ENCODE results near the gene ZP3. TPM values are rescaled to one million over a fixed set of nuclear protein-coding genes. Genes with fewer than 3 reads are reported as not detected.
"Not testable (repeated sequence)": the region's sequence is repeated elsewhere in the genome, so short reads cannot be mapped to it uniquely, and the experiment has no call there.

Gene ZP3
- total and polyA plus RNA-seq, 2 experiments from 2014 or later = 4.5 to 4.9 TPM

DNA sequence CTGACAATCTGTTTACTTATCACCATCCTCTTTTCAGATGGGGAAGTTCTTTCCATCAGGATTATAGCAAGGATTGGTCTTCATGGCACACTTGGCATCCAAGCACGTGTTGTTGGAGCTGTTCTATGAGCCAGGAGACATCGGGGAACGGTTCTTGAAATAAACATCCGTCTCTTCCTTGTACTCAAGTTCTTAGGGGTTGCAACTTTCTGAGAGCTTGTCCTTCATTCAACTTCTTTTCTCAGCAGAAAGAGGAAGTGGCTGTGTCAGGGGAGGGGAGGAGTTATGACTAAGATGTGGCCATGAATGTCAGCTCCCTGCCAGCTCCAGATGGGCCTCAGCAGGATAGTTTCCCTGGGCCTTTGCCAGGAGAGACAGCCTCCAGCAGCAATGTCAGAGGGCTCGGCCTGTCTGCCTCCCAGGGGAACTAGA, 20.8 kb downstream of the ZP3 start:
- H4K20me1 ChIP-seq (ENCODE audit: insufficient read depth); H3K79me2 ChIP-seq (ENCODE audit: insufficient read depth); H3K36me3 ChIP-seq (ENCODE audit: low read depth); H3F3A ChIP-seq (ENCODE audit: insufficient read depth); H3K9ac ChIP-seq; H3K4me3 ChIP-seq; in situ Hi-C loops (cut with MboI); H3K27me3 ChIP-seq (replicated peaks; ENCODE audit: insufficient read depth); H3K9me2 ChIP-seq (ENCODE audit: insufficient read depth); H3K9me3 ChIP-seq (ENCODE audit: low read depth); H3K4me1 ChIP-seq (ENCODE audit: insufficient read depth): not testable (repeated sequence)
- H2AFZ ChIP-seq = peak overlapping the region; percentile 69
- H3K4me2 ChIP-seq (ENCODE audit: unreplicated experiment) = peak overlapping the region; percentile 68
- 0 to 1% methylated on average over 4 to 5 of the region's 5 CpGs for WGBS, 2 experiments (ENCODE audit: low coverage in 1 of 2, low lambda C conversion rate in 2 of 2, missing lambda C conversion rate in 2 of 2)
- peak overlapping the region; percentile 60 for H3K27ac ChIP-seq
- DNase-seq = peak; percentile 74

DNA sequence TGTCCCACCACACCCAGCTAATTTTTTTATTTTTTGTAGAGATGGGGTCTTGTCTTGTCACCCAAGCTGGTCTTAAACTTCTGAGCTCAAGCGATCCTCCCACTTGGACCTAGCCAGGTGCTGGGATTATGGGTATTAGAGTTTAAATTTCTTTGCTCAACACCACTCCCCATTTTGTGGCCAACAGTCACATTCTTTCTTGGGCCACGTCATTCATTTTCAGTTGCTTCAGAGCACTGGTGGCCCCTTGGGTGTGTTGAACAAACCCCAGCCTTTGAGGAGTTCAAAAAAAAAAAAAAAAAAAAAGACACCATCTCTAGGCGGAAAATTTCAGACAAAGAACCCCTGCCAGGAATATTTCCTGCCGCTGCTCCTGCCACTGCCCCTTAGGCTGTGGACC, 32.3 kb downstream of the ZP3 start:
- H3K9me3 ChIP-seq (ENCODE audit: low read depth); in situ Hi-C loops (cut with MboI); H3K27me3 ChIP-seq (replicated peaks; ENCODE audit: insufficient read depth); DNase-seq; H4K20me1 ChIP-seq (ENCODE audit: insufficient read depth); H3K79me2 ChIP-seq (ENCODE audit: insufficient read depth); H3K4me2 ChIP-seq (ENCODE audit: unreplicated experiment); H3K4me3 ChIP-seq; H3K36me3 ChIP-seq (ENCODE audit: low read depth); H3K9ac ChIP-seq; H3K9me2 ChIP-seq (ENCODE audit: insufficient read depth); H3F3A ChIP-seq (ENCODE audit: insufficient read depth); H2AFZ ChIP-seq; H3K27ac ChIP-seq; H3K4me1 ChIP-seq (ENCODE audit: insufficient read depth): not testable (repeated sequence)
- WGBS, 2 experiments (ENCODE audit: low coverage in 1 of 2, low lambda C conversion rate in 2 of 2, missing lambda C conversion rate in 2 of 2) = 27 to 36% methylated on average over 2 of the region's 4 CpGs

DNA sequence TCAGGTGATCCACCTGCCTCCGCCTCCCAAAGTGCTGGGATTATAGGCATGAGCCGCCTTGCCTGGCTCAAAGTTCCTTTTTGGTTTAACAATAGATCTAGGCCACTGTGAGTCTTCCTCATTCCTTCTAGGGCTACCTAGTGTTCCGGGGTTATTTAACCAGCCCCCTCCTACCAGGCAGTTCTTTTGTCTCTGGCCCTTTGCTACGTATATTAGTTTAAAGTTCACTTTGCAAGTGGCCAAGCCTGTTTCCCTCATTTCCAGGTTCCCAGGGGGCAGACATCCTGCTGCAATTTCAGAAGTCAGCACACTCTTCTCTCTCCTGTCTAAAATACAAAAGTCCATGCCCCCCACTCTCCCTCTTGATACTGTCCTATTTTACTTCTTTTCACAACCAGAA, 33.8 kb downstream of the ZP3 start:
- in situ Hi-C loops (cut with MboI) = not testable (repeated sequence)
- WGBS, 2 experiments (ENCODE audit: low coverage in 1 of 2, low lambda C conversion rate in 2 of 2, missing lambda C conversion rate in 2 of 2) = 53 to 72% methylated on average over 2 of the region's 4 CpGs

DNA sequence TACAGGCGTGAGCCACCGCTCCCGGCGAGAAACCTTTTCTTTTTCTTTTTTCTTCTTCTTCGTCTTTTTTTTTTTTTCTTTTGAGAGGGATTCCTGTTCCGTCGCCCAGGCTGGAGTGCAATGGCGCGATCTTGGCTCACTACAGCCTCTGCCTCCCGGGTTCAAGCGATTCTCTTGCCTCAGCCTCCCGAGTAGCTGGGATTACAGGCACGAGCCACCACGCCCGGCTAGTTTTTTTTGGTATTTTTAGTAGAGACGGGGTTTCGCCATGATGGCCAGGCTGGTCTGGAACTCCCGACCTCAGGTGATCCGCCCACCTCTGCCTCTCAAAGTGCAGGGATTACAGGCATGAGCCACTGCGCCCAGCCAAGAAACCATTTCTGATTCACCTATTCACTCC, 36.0 kb downstream of the ZP3 start:
- in situ Hi-C loops (cut with MboI) = not testable (repeated sequence)

More for the DNA sequence above, 33.8 kb downstream of the ZP3 start:
- not testable (repeated sequence) for H3K4me3 ChIP-seq; H3K9ac ChIP-seq; H3K79me2 ChIP-seq (ENCODE audit: insufficient read depth); H3K4me2 ChIP-seq (ENCODE audit: unreplicated experiment); DNase-seq; H3K27ac ChIP-seq; H3K36me3 ChIP-seq (ENCODE audit: low read depth); H3K9me3 ChIP-seq (ENCODE audit: low read depth); H3K4me1 ChIP-seq (ENCODE audit: insufficient read depth); H2AFZ ChIP-seq; H4K20me1 ChIP-seq (ENCODE audit: insufficient read depth); H3K27me3 ChIP-seq (replicated peaks; ENCODE audit: insufficient read depth); H3F3A ChIP-seq (ENCODE audit: insufficient read depth); H3K9me2 ChIP-seq (ENCODE audit: insufficient read depth)

DNA sequence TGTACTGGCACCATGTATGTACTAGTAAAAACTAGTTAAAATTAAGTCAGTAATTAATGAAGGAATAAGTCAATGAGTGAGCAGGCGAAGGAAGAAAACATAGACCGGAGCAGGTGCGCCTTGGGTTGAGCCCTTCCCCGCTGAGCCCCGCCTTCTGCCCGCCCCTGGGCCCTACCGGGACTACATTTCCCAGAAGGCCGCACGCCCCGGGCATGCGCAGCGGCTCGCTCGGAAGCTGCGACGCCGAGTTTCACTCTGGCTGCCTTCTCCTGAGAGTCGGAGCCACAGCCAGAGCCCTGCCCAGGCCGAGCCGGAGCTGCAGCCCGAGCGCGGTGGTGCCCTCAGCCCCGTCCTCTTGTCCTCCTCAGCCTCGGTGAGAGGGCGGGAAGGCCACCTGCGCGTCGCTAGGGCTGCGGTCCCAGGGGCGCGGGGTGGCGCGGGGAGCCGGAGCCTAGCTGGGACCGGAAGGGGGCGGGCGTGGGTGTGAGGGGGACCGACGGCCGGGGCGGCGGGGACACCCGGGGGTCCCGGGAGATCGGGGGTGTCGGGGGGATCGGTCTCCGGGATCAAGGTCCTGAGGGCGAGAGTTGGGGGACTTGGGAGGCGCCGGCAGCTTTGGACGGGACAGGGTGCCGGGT, 36.8 kb downstream of the ZP3 start, which contains the start of gene DTX2:
Gene DTX2 (plus strand): TSS at position 246 of the 638 bp plus-strand sequence. CDS start 18,801 bp downstream, outside the sequence.
- DNase-seq; H3F3A ChIP-seq (ENCODE audit: insufficient read depth); H4K20me1 ChIP-seq (ENCODE audit: insufficient read depth); H3K9me2 ChIP-seq (ENCODE audit: insufficient read depth); H3K9me3 ChIP-seq (ENCODE audit: low read depth); in situ Hi-C loops (cut with MboI); H3K79me2 ChIP-seq (ENCODE audit: insufficient read depth); H3K4me2 ChIP-seq (ENCODE audit: unreplicated experiment); H2AFZ ChIP-seq; H3K27me3 ChIP-seq (replicated peaks; ENCODE audit: insufficient read depth); H3K27ac ChIP-seq; H3K36me3 ChIP-seq (ENCODE audit: low read depth); H3K4me1 ChIP-seq (ENCODE audit: insufficient read depth): not testable (repeated sequence)
- WGBS, 2 experiments (ENCODE audit: low coverage in 1 of 2, low lambda C conversion rate in 2 of 2, missing lambda C conversion rate in 2 of 2) = 0 to 2% methylated on average over 17 of the region's 54 CpGs
- peak within 1 kb of the TSS; percentile 53; the same call in 1 of the 2 replicates for H3K9ac ChIP-seq
- peak within 1 kb of the TSS; percentile 70 for H3K4me3 ChIP-seq

More for the DNA sequence above, 36.0 kb downstream of the ZP3 start:
- not testable (repeated sequence) for H3F3A ChIP-seq (ENCODE audit: insufficient read depth); H4K20me1 ChIP-seq (ENCODE audit: insufficient read depth); H3K4me1 ChIP-seq (ENCODE audit: insufficient read depth); H3K36me3 ChIP-seq (ENCODE audit: low read depth); DNase-seq; H2AFZ ChIP-seq; H3K9ac ChIP-seq; H3K9me3 ChIP-seq (ENCODE audit: low read depth); H3K27me3 ChIP-seq (replicated peaks; ENCODE audit: insufficient read depth); H3K27ac ChIP-seq; H3K4me2 ChIP-seq (ENCODE audit: unreplicated experiment); H3K4me3 ChIP-seq; H3K9me2 ChIP-seq (ENCODE audit: insufficient read depth); H3K79me2 ChIP-seq (ENCODE audit: insufficient read depth)
- 63 to 69% methylated on average over 10 to 15 of the region's 20 CpGs for WGBS, 2 experiments (ENCODE audit: low coverage in 1 of 2, low lambda C conversion rate in 2 of 2, missing lambda C conversion rate in 2 of 2)

DNA sequence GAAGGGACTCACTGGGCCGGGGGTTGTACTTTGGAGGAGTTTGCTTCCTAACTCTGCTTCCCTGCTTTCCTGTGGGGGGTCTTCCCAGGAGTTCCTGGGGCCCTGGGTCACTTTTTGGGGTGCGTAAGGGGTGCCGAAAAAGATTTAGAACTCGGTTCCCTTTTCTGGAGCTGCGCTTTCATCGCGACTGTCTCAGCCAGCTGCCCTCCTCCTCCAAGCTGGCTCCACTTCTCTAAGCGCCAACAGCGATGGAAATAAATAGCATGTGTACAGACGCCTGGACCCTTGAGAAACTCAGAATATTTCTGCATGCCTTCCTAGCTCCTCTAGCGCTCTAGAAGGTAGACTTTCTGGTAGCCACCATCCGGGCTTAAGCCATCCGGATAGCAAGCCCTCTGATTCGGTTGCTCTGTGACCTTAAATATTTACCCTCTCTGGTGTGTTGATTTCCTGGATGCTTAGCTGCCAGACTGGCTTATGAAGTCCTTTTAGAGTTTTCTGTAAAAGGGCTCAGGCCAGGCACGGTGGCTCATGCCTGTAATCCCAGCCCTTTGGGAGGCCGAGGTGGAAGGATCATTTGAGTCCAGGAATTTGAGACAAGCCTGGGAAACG, 37.6 kb downstream of the ZP3 start:
- H3K9ac ChIP-seq; H3K27me3 ChIP-seq (replicated peaks; ENCODE audit: insufficient read depth); DNase-seq; H3K9me3 ChIP-seq (ENCODE audit: low read depth); H3K9me2 ChIP-seq (ENCODE audit: insufficient read depth); H4K20me1 ChIP-seq (ENCODE audit: insufficient read depth); H3K36me3 ChIP-seq (ENCODE audit: low read depth); H3K27ac ChIP-seq; in situ Hi-C loops (cut with MboI); H3K4me3 ChIP-seq; H3F3A ChIP-seq (ENCODE audit: insufficient read depth); H3K4me1 ChIP-seq (ENCODE audit: insufficient read depth); H3K79me2 ChIP-seq (ENCODE audit: insufficient read depth); H2AFZ ChIP-seq; H3K4me2 ChIP-seq (ENCODE audit: unreplicated experiment): not testable (repeated sequence)
- no CpG with 5 or more reads among the region's 17 CpGs for WGBS, 2 experiments (ENCODE audit: low coverage in 1 of 2, low lambda C conversion rate in 2 of 2, missing lambda C conversion rate in 2 of 2)

DNA sequence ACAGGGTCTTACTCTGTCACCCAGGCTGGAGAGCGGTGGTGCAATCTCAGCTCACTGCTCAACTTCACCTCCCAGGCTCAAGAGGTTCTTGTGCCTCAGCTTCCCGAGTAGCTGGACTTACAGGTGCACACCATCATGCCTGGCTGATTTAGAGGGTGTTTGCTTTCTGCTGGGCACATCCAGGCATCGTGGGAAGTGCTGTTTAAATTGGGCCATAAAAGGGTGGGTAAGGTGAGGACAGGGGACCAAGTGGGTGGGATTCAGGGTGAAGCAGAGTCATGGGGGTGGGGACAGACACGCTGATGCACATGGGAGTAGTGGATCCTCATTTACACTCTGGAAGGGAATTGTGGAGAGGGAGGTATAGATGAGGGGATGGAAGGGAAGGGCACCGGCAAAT, 40.2 kb downstream of the ZP3 start:
- H3K9ac ChIP-seq; H3K27me3 ChIP-seq (replicated peaks; ENCODE audit: insufficient read depth); H3K4me2 ChIP-seq (ENCODE audit: unreplicated experiment); H3K4me3 ChIP-seq; H3K4me1 ChIP-seq (ENCODE audit: insufficient read depth); DNase-seq; H4K20me1 ChIP-seq (ENCODE audit: insufficient read depth); H3F3A ChIP-seq (ENCODE audit: insufficient read depth); H2AFZ ChIP-seq; H3K9me2 ChIP-seq (ENCODE audit: insufficient read depth); H3K9me3 ChIP-seq (ENCODE audit: low read depth); H3K36me3 ChIP-seq (ENCODE audit: low read depth); in situ Hi-C loops (cut with MboI); H3K27ac ChIP-seq: not testable (repeated sequence)
- 84 to 89% methylated on average over 4 to 5 of the region's 5 CpGs for WGBS, 2 experiments (ENCODE audit: low coverage in 1 of 2, low lambda C conversion rate in 2 of 2, missing lambda C conversion rate in 2 of 2)
- H3K79me2 ChIP-seq (ENCODE audit: insufficient read depth) = peaks cover 12% of the 10 kb centered on the region
